Subcutaneous adipose tissue (tissue), 4 donors: Measurements from ENCODE around the gene ETFB. TPM values are rescaled to one million over a fixed set of nuclear protein-coding genes. Genes with fewer than 3 reads are reported as not detected.

Experiments used
- total RNA-seq, 4 donors: library from RNA; depleted of rRNA; stranded (reverse); fragments of >200 nt; gene quantifications; one replicate each; pipeline ENCODE4 v1.1.0, GENCODE V29; 2016
- TF ChIP-seq, protein P1 (sequence below): fragments of 450-650 bp; IDR thresholded peaks from one replicate; pipeline ENCODE4 v1.5.1; 2016; ENCODE audit warnings: low read depth, mild to moderate bottlenecking, control low read depth, antibody characterized with exemption, moderate library complexity

ETFB gene
- total RNA-seq, 4 donors from 2014 or later = 116 to 444 (median 155) TPM

DNA sequence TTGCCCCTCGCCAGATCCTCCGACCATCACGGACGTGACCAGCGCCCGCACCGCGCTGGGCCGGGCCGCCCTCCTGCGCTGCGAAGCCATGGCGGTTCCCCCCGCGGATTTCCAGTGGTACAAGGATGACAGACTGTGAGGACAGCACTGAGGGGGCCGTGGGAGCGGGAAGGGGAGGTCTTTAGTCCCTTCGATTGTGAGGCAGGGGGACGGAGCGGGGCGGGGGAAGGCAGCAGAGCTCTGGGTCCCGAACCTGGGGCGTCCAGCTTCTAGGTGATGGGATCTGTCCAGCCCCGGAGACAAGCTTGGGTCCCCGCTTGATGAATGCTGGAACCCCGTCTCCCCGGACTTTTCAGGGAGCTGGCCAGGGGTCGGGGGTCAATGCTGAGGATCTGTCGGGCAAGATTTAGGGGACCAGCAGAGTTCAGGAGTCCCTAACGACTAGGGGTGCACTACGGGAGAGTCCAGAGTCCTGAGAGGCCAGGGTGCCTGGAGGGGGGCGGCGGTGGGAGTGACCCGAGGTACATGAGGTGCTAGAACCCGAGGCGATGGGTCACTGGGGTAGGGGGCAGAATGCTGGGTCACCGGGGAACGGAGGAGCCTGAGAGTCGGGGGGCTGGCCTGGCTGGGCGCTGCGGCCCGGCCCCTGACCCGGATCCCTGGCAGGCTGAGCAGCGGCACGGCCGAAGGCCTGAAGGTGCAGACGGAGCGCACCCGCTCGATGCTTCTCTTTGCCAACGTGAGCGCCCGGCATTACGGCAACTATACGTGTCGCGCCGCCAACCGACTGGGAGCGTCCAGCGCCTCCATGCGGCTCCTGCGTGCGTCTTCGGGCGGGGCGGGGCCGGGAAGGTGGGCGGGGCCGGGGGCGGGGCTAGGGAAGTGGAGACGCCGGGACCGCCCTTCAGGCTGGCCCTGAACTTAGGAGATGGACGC, 38.9 kb downstream of the ETFB start:
- TF ChIP-seq, protein P1, sequence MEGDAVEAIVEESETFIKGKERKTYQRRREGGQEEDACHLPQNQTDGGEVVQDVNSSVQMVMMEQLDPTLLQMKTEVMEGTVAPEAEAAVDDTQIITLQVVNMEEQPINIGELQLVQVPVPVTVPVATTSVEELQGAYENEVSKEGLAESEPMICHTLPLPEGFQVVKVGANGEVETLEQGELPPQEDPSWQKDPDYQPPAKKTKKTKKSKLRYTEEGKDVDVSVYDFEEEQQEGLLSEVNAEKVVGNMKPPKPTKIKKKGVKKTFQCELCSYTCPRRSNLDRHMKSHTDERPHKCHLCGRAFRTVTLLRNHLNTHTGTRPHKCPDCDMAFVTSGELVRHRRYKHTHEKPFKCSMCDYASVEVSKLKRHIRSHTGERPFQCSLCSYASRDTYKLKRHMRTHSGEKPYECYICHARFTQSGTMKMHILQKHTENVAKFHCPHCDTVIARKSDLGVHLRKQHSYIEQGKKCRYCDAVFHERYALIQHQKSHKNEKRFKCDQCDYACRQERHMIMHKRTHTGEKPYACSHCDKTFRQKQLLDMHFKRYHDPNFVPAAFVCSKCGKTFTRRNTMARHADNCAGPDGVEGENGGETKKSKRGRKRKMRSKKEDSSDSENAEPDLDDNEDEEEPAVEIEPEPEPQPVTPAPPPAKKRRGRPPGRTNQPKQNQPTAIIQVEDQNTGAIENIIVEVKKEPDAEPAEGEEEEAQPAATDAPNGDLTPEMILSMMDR = no peak

DNA sequence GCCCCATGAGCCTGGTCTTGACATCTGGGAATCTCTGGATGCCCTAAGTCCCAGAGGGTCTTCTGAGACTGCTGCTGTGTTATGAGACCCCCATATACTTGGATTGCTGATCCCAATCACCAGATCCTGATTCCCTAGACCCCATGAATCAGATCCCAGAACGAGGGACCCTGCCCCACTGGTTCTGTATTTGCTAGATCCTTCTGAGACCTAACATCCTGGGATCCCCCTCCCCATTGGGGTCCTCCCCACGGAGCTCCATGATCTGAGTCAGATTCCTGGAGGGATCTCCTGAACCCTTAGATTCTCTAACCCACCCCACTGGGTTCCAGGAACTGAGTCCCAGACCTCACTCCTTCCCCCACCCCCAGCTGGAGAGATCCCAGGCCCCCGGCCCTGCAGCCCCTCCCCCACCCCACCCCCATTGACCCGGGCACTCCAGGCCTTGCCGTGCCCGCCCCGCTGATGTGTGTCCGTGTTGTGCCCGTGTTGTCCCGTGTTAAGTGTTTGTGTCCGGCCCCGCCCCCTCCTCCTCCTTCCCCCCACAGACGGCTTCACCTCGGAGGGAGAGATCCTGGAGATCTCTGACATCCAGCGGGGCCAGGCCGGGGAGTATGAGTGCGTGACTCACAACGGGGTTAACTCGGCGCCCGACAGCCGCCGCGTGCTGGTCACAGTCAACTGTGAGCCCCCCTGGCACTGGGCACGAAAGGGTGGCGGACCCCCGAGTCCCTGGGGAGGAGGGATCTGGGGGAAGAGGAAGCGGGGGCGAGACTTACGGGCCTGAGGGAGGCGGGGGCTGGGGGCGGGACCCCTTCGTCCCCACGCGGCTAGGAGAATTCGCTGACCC, 39.7 kb downstream of the ETFB start:
- TF ChIP-seq, protein P1 = no peak

DNA sequence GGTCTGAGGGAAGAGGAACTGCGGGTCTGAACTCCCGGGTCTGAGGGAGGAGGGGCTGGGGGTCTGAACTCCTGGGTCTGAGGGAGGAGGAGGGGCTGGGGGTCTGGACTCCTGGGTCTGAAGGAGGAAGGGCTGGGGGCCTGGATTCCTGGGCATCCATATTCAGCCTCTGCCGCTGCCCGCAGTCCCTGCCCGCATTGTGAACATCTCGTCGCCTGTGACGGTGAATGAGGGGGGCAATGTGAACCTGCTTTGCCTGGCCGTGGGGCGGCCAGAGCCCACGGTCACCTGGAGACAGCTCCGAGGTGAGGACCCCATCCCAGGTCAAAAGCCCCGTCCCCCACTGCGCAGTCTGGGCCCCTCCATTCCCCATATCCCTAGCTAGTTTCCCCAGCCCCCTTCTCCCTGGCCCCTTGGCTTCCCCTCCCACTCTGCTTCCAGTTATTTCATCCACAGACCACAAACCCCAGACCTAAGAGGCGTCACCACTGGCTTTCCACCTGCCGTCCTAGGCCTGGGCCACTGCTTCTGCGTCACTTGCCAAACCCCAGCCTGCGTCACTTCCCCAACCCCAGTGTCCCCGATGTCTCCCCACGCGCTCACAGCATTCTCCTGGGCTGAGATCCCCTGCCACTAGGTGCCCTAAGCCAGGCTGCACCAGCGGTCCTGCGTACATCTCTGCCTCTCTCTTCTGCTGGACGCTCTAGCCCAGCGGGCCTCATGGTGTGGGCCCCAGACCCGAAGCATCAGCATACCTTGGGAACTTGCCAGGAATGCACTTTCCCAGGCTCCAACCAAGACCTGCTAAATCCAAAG, 40.8 kb downstream of the ETFB start:
- TF ChIP-seq, protein P1 = no peak

DNA sequence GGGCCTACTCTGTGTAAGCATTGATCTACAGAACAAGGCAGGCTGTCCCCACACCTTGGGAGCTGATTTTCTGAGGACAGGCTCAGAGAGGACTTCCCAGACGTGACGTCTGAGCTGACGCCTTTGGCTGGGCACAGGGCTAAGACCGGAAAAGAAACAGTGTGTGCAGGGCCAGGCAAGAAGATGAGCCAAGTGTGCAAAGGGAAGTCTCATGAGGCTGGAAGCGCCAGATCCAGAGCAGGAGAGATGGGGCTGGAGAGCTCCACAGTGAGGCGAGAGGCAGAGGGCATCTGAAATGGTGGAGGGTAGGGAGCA, 42.1 kb downstream of the ETFB start:
- TF ChIP-seq, protein P1 = no peak

DNA sequence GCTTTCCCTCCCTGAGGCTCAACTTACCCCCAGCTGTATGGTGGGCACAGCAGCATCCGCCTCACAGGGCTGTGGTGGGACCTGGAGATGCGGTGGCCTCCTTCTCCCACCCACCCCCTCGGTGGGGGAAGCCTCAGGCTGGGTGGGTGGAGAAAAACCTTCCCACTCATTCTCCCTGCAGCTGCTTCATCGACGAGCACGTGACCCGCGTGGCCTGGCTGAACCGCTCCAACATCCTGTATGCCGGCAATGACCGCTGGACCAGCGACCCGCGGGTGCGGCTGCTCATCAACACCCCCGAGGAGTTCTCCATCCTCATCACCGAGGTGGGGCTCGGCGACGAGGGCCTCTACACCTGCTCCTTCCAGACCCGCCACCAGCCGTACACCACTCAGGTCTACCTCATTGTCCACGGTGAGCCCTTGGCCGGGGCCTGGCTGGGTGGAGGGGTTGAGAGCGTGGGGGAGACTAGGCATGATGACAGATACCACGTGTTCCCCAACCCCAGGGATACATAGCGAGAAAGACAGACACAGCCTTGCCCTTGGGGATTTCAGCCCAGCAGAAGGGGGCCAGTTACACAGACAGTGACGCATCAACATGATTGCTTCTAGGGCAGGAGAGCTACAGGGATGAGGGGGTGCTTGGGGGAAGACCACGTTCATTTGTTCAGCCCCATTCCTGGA, 42.6 kb downstream of the ETFB start:
- TF ChIP-seq, protein P1 = no peak

DNA sequence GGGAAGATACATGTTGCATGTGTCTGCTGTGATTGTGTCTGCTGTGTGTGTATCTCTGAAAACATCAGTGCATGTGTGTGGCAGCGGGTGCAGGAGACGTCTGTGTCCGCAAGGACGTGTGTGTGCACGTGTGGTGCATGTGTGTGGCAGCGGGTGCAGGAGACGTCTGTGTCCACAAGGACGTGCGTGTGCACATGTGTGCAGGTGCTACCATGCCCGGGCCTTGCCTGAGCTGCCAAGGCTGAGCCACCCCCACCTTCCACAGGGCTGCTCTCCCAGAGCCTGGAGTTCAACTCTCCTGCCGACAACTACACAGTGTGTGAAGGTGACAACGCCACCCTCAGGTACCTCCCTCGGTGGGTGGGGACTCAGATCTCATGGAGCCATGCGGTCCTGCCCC, 44.4 kb downstream of the ETFB start:
- TF ChIP-seq, protein P1 = no peak
